ENCODE results near the gene RECQL5.

DNA sequence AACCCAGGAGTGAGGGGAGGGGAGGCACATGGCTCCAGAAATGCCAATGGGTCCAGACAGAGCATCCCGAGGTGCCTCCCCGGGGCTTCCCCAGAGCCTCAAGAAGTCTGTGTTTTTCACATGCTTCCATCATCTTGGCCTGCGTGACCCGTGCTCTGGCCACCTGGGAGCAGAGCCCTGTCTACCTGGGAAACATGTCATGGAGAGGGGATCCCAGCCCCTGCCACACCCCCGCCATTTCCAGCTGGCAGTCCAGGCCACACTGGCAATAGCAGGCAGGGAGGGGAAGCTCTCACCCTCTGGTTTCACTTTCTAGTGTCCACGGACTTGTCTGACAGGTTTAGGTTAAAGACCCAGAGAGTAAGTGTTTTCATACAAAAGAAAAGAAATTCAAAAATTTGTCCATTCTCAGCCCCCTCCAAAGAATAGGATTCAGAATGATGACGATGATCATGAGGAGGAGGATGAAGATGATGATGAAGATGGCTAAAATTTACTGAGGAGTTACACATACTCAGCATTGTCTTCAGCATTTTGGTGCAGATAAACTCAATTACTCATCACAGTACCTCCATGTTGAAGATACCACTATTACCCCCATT, 24.7 kb downstream of the RECQL5 start:
- TF ChIP-seq, protein P1, sequence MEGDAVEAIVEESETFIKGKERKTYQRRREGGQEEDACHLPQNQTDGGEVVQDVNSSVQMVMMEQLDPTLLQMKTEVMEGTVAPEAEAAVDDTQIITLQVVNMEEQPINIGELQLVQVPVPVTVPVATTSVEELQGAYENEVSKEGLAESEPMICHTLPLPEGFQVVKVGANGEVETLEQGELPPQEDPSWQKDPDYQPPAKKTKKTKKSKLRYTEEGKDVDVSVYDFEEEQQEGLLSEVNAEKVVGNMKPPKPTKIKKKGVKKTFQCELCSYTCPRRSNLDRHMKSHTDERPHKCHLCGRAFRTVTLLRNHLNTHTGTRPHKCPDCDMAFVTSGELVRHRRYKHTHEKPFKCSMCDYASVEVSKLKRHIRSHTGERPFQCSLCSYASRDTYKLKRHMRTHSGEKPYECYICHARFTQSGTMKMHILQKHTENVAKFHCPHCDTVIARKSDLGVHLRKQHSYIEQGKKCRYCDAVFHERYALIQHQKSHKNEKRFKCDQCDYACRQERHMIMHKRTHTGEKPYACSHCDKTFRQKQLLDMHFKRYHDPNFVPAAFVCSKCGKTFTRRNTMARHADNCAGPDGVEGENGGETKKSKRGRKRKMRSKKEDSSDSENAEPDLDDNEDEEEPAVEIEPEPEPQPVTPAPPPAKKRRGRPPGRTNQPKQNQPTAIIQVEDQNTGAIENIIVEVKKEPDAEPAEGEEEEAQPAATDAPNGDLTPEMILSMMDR (IDR thresholded peaks at IDR 0.05 in 8 of 11, conservative IDR thresholded peaks at IDR 0.05 in 3 of 11) = no peak
- no peak for TF ChIP-seq POLR2A (IDR thresholded peaks at IDR 0.05)
